Suprapubic skin (tissue), 4 donors: ENCODE data around the gene NOS1AP.

Source experiments
- POLR2A ChIP-seq, 2 donors: fragments of 450-650 bp; IDR thresholded peaks; one replicate each; pipeline ENCODE4 v1.6.1; 2017; ENCODE audit warnings: antibody characterized with exemption in 2 of 2, mild to moderate bottlenecking in 2 of 2, moderate library complexity in 2 of 2
- POLR2AphosphoS5 ChIP-seq, 3 donors: sonication (generic); formaldehyde crosslinking; IDR thresholded peaks; one replicate each; pipeline ENCODE4 v1.6.1; 2017; ENCODE audit warnings: antibody characterized with exemption in 3 of 3
- TF ChIP-seq, protein P1 (sequence below), 2 donors: fragments of 200-600 bp in 1 of 2; fragments of 450-650 bp in 1 of 2; sonication (generic) in 1 of 2; IDR thresholded peaks; one replicate each; pipeline ENCODE4 v1.5.1; 2016 to 2019; ENCODE audit warnings: antibody characterized with exemption in 2 of 2, mild to moderate bottlenecking in 1 of 2, moderate library complexity in 1 of 2

DNA sequence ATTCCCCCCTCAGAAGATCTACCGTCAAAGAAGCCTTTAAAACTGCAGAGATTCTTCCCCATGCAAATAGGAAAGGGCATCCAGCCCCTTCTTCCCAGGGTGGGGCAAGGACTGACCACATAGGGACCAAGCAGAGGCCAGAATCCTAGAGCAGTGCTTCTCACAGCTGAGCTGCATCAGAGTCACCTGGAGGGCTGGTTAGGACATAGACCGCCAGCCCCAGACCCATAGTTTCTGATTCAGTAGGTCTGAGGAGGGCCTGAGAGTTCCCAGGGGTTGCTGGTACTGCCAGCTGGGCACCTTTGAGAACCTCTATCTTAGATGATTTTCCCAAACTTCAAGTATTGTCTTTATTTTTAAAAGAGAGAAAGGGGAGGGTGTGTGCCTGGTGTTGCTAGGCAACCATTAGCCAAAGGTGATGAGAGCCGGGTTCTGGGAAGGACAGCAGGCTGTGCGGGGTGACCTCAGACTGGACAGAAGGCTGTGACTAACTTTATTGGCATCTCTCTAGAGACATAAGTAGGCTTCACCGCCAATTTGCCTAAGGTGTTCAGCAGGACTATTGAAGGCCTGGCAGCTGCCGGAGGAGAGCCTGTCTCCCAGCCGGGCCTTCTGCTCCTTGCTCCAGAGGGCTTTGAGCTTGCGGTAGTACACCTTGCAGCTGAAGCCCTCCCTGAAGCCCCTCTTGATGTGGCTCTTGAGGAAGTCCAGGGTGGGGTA is 304.2 kb downstream of the NOS1AP start:
- TF ChIP-seq, protein P1, sequence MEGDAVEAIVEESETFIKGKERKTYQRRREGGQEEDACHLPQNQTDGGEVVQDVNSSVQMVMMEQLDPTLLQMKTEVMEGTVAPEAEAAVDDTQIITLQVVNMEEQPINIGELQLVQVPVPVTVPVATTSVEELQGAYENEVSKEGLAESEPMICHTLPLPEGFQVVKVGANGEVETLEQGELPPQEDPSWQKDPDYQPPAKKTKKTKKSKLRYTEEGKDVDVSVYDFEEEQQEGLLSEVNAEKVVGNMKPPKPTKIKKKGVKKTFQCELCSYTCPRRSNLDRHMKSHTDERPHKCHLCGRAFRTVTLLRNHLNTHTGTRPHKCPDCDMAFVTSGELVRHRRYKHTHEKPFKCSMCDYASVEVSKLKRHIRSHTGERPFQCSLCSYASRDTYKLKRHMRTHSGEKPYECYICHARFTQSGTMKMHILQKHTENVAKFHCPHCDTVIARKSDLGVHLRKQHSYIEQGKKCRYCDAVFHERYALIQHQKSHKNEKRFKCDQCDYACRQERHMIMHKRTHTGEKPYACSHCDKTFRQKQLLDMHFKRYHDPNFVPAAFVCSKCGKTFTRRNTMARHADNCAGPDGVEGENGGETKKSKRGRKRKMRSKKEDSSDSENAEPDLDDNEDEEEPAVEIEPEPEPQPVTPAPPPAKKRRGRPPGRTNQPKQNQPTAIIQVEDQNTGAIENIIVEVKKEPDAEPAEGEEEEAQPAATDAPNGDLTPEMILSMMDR (IDR thresholded peaks at IDR 0.05): no peak
- TF ChIP-seq POLR2A (IDR thresholded peaks at IDR 0.05) (no peak), POLR2AphosphoS5 (IDR thresholded peaks at IDR 0.05) (no peak)
